Smooth muscle cell (in vitro differentiated cells): ENCODE measurements around the gene ARSG. TPM values are rescaled to one million over a fixed set of nuclear protein-coding genes. Genes with fewer than 3 reads are reported as not detected.
A peak's percentile ranks its signal among the peaks of the same experiment; 100 is the strongest.

ENCODE experiments used
- DNase-seq: peaks from one replicate; lab custom pipeline; 2025; ENCODE audit not compliant: unreplicated experiment; lab: John Stamatoyannopoulos, UW
- H2AFZ ChIP-seq: fragments of 200-600 bp; sonication (generic); 2 replicates; pipeline ENCODE4 v1.6.0; 2016; ENCODE audit warnings: antibody characterized with exemption, low read depth, mild to moderate bottlenecking
- H3F3A ChIP-seq: fragments of 200-600 bp; sonication (generic); 2 replicates; pipeline ENCODE4 v1.6.0; 2017; ENCODE audit warnings: antibody characterized with exemption, low read depth
- H3K27ac ChIP-seq: fragments of 200-600 bp; sonication (generic); 2 replicates; pipeline ENCODE4 v1.5.1; 2016; ENCODE audit warnings: low read depth, mild to moderate bottlenecking
- H3K27me3 ChIP-seq: fragments of 200-600 bp; sonication (generic); 2 replicates; pipeline ENCODE4 v1.6.1; 2016; ENCODE audit warnings: low read depth, mild to moderate bottlenecking
- H3K36me3 ChIP-seq: fragments of 200-600 bp; sonication (generic); 2 replicates; pipeline ENCODE4 v1.5.1; 2016; ENCODE audit warnings: low read depth
- H3K4me1 ChIP-seq: fragments of 200-600 bp; sonication (generic); 2 replicates; pipeline ENCODE4 v1.5.1; 2016; ENCODE audit warnings: low read depth
- H3K4me2 ChIP-seq: fragments of 200-600 bp; sonication (generic); 2 replicates; pipeline ENCODE4 v1.6.0; 2016; ENCODE audit warnings: mild to moderate bottlenecking
- H3K4me3 ChIP-seq: fragments of 200-600 bp; sonication (generic); 2 replicates; pipeline ENCODE4 v1.5.1; 2016; ENCODE audit warnings: mild to moderate bottlenecking
- H3K79me2 ChIP-seq: fragments of 200-600 bp; sonication (generic); 2 replicates; pipeline ENCODE4 v1.6.0; 2016; ENCODE audit warnings: low read depth, mild to moderate bottlenecking
- H3K9ac ChIP-seq: fragments of 200-600 bp; sonication (generic); 2 replicates; pipeline ENCODE4 v1.6.0; 2016; ENCODE audit warnings: low read depth
- H3K9me3 ChIP-seq: fragments of 200-600 bp; sonication (generic); replicated peaks from 2 replicates; pipeline ENCODE4 v1.5.1; 2016; ENCODE audit warnings: low read depth
- H4K20me1 ChIP-seq: fragments of 200-600 bp; sonication (generic); 2 replicates; pipeline ENCODE4 v1.6.0; 2016; ENCODE audit warnings: low read depth
- CTCF ChIP-seq: fragments of 200-600 bp; sonication (generic); IDR thresholded peaks from 2 replicates; pipeline ENCODE4 v1.5.1; 2017; ENCODE audit warnings: borderline replicate concordance, mild to moderate bottlenecking, antibody characterized with exemption; ENCODE audit not compliant: insufficient read depth, poor library complexity, severe bottlenecking
- WGBS: methylation state at CpG from one replicate; pipeline ENCODE4 v1.1.7; 2016; ENCODE audit warnings: low lambda C conversion rate; 5-methylcytosine and 5-hydroxymethylcytosine counted together
- polyA plus RNA-seq: library from polyadenylated mRNA; unstranded; fragments of >200 nt; fragmentation: Nextera tagmentation; extraction: Ambion mirVana; gene quantifications from 2 replicates; pipeline ENCODE4 v1.2.1, GENCODE V29; 2016
- total RNA-seq: library from RNA; depleted of rRNA; stranded (reverse); fragments of >200 nt; gene quantifications from 2 replicates; pipeline ENCODE4 v1.2.3, GENCODE V29; 2014

Gene ARSG
- total and polyA plus RNA-seq, 2 experiments from 2014 or later = 1.0 to 2.4 TPM

- no peaks in the 10 kb centered on the region for H3K27me3 ChIP-seq
- H3K27ac ChIP-seq = no peak overlapping the region
- WGBS = 98% methylated on average over 6 of the region's 6 CpGs
- no peaks in the 10 kb centered on the region for H3F3A ChIP-seq
- H3K9me3 ChIP-seq = no peaks in the 10 kb centered on the region
- no peak for TF ChIP-seq CTCF
- H2AFZ ChIP-seq = no peak overlapping the region
- H3K4me3 ChIP-seq = no peak overlapping the region
- H4K20me1 ChIP-seq = no peaks in the 10 kb centered on the region
- DNase-seq = no peak
- no peak overlapping the region for H3K4me2 ChIP-seq
- H3K4me1 ChIP-seq = peaks cover 6% of the 10 kb centered on the region
- H3K79me2 ChIP-seq = no peaks in the 10 kb centered on the region
- no peaks in the 10 kb centered on the region for H3K36me3 ChIP-seq
- H3K9ac ChIP-seq = no peak overlapping the region
Observed at GRCh38 chr17:68317458-68317857, 26.2 kb downstream of the ARSG start.

DNA sequence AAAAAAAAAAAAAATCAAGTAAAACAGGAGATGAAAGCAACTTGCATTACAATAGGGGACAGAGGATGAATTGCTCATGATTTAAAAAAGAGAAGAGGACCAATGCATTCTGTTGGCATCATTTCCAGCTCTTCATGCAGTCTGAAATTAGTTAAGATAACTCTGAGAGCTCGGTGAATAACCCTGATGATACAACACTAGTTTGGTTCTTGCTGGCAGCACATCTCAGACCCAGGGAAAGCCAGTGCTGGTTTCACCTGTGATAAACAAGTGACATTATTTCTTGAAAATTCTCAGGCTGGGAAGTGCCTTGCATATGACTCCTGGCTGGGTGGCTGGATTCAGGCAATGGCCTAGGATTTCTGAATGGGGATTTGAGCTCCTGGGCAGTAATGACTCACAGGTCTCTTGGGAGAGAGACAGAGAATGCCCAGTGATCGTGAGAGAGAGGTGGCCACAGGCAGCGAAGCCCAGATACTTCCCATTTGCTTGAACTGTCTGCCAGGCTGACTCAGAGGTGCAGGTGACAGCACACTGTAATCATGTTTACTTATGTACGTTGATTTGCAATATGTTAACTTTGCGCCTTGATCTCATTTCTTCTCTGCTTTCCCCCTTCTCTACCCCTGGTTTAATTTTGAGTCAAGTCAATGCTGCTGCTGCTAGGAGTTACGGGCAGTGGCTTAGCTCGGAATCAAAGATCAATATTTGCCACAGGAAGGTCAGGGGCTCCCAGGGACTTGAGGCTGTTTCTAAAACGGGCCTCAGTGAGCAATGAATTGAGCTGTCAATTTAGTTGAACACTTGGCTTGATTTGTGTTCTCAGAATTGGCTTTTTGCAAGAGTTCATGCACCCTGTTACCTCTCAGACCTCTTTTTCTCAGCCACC, 27.1 kb downstream of the ARSG start:
- H3K79me2 ChIP-seq = no peaks in the 10 kb centered on the region
- H4K20me1 ChIP-seq = no peaks in the 10 kb centered on the region
- H3K9ac ChIP-seq = no peak overlapping the region
- no peaks in the 10 kb centered on the region for H3K36me3 ChIP-seq
- H3K4me2 ChIP-seq = no peak overlapping the region
- 63% methylated on average over 8 of the region's 8 CpGs for WGBS
- H3K27me3 ChIP-seq = no peaks in the 10 kb centered on the region
- H3K4me3 ChIP-seq = no peak overlapping the region
- peaks cover 6% of the 10 kb centered on the region for H3K4me1 ChIP-seq
- no peaks in the 10 kb centered on the region for H3K9me3 ChIP-seq
- TF ChIP-seq CTCF = no peak
- no peaks in the 10 kb centered on the region for H3F3A ChIP-seq
- H2AFZ ChIP-seq = no peak overlapping the region
- DNase-seq = no peak
- H3K27ac ChIP-seq = peak overlapping the region; percentile 27

DNA sequence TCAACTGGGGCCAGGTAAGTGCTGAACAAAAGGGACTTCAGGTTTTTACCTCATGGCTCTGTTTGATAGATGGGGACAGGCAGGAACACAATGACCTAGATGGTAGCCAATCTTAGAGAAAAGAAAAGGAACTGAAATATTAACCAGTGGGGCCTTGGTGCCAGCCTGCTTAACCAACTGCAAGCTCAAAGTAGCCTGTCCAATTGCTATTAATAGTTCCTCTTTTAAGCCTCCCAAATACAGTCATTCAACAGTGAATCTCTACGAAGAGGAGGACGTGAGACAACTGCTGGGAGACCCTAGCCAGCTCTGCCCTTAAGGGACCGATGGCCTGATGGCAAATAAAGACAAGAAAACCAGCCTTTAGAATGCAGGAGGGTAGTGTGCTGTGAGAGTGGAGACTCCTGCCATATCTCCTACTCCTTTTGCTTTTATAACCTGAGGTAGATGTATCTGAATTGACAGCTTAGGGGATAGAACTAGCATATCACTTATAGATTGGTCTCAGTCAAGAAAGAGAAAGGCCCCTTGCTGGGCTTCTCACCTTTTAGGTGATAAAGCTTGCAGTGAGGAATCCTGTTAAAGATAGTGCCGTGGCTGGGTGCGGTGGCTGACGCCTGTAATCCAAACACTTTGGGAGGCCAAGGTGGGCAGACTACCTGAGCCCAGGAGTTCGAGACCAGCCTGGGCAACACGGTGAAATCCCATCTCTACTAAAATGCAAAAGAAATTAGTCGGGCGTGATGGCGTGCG, 28.3 kb downstream of the ARSG start:
- peaks cover 6% of the 10 kb centered on the region for H3K4me1 ChIP-seq
- H4K20me1 ChIP-seq = no peaks in the 10 kb centered on the region
- no peaks in the 10 kb centered on the region for H3K36me3 ChIP-seq
- H3K9me3 ChIP-seq = no peaks in the 10 kb centered on the region
- H3K9ac ChIP-seq = no peak overlapping the region
- no peak overlapping the region for H2AFZ ChIP-seq
- H3K27ac ChIP-seq = no peak overlapping the region
- no peak for TF ChIP-seq CTCF
- DNase-seq = no peak
- no peaks in the 10 kb centered on the region for H3K27me3 ChIP-seq
- H3K79me2 ChIP-seq = no peaks in the 10 kb centered on the region
- no peak overlapping the region for H3K4me3 ChIP-seq
- 94% methylated on average over 12 of the region's 12 CpGs for WGBS
- no peaks in the 10 kb centered on the region for H3F3A ChIP-seq
- no peak overlapping the region for H3K4me2 ChIP-seq
